Keratinocyte (primary cell): ENCODE results near the gene SH3GL3. TPM values are rescaled to one million over a fixed set of nuclear protein-coding genes. Genes with fewer than 3 reads are reported as not detected.

Experiments used
- DNase-seq: peaks from one replicate; pipeline ENCODE4 v3.0.0-alpha.2; 2011; ENCODE audit warnings: low read depth, missing footprints, low spot score
- FAIRE-seq: peaks from 2 replicates; lab custom pipeline; 2011; peaks lifted over from hg19 to GRCh38; lab: Jason Lieb, UNC
- H2AFZ ChIP-seq: 2 replicates; pipeline ENCODE4 v1.6.0; 2012; ENCODE audit warnings: low read length, control low read depth, inconsistent platforms; ENCODE audit not compliant: control insufficient read depth
- H3K27ac ChIP-seq: 2 replicates; pipeline ENCODE4 v1.5.1; 2011; ENCODE audit warnings: low read length; ENCODE audit not compliant: control insufficient read depth, insufficient read depth
- H3K27me3 ChIP-seq: 3 replicates; pipeline ENCODE4 v1.6.0; 2011; ENCODE audit warnings: low read length; ENCODE audit not compliant: control insufficient read depth, insufficient read depth; ENCODE audit errors: extremely low read depth
- H3K36me3 ChIP-seq, 2 experiments: 2 replicates in 1 of 2; 3 replicates in 1 of 2; pipeline ENCODE4 v1.5.1; 2011; ENCODE audit warnings: low read length in 2 of 2, mild to moderate bottlenecking in 1 of 2; ENCODE audit not compliant: control insufficient read depth in 2 of 2, insufficient read depth in 2 of 2; ENCODE audit errors: extremely low read depth in 1 of 2
- H3K4me1 ChIP-seq: 3 replicates; pipeline ENCODE4 v1.5.1; 2011; ENCODE audit warnings: low read length; ENCODE audit not compliant: control insufficient read depth, insufficient read depth; ENCODE audit errors: extremely low read depth
- H3K4me2 ChIP-seq: 3 replicates; pipeline ENCODE4 v1.6.0; 2011; ENCODE audit warnings: low read depth, low read length; ENCODE audit not compliant: control insufficient read depth, insufficient read depth; ENCODE audit errors: extremely low read depth
- H3K4me3 ChIP-seq, 3 experiments: fragments of 200-600 bp in 1 of 3; sonication (generic) in 1 of 3; 2 replicates in 2 of 3; 3 replicates in 1 of 3; pipeline ENCODE4 v1.5.1; 2011 to 2016; ENCODE audit warnings: low read length in 3 of 3, mild to moderate bottlenecking in 3 of 3, control low read depth in 2 of 3, inconsistent platforms in 1 of 3, low read depth in 1 of 3, mixed read lengths in 1 of 3, mixed run types in 1 of 3, moderate library complexity in 1 of 3; ENCODE audit not compliant: control insufficient read depth in 2 of 3, insufficient read depth in 2 of 3; ENCODE audit errors: extremely low read depth in 1 of 3
- H3K79me2 ChIP-seq: 2 replicates; pipeline ENCODE4 v1.6.0; 2012; ENCODE audit warnings: low read length; ENCODE audit not compliant: control insufficient read depth, insufficient read depth
- H3K9ac ChIP-seq: 3 replicates; pipeline ENCODE4 v1.6.0; 2011; ENCODE audit warnings: low read length; ENCODE audit not compliant: control insufficient read depth, insufficient read depth; ENCODE audit errors: extremely low read depth
- H3K9me1 ChIP-seq: 3 replicates; pipeline ENCODE4 v1.6.0; 2011; ENCODE audit warnings: low read length; ENCODE audit not compliant: control insufficient read depth, insufficient read depth; ENCODE audit errors: extremely low read depth
- H3K9me3 ChIP-seq: 2 replicates; pipeline ENCODE4 v1.5.1; 2012; ENCODE audit warnings: low read depth, low read length; ENCODE audit not compliant: control insufficient read depth
- H4K20me1 ChIP-seq: 3 replicates; pipeline ENCODE4 v1.6.0; 2011; ENCODE audit warnings: low read length; ENCODE audit not compliant: control insufficient read depth, insufficient read depth; ENCODE audit errors: extremely low read depth
- EZH2 ChIP-seq: IDR thresholded peaks from one replicate; pipeline ENCODE4 v1.6.1; 2012; ENCODE audit warnings: inconsistent platforms, mild to moderate bottlenecking, low read length, moderate library complexity
- dilution Hi-C: fragments of 300-500 bp; cut with MboI; formaldehyde crosslinking; loops from one replicate; pipeline ENCODE4 v1.7.0; 2020; ENCODE audit warnings: low sequenced_read_pairs; ENCODE audit not compliant: extremely low pct_ligation_motif_present
- polyA plus RNA-seq, 5 experiments: library from polyadenylated mRNA; depleted of rRNA in 3 of 5; stranded (reverse) in 3 of 5; stranded (forward) in 1 of 5; unstranded in 1 of 5; fragments of >200 nt; gene quantifications; 1 replicate in 1 of 5; 2 replicates in 3 of 5; 3 replicates in 1 of 5; pipeline versions ENCODE4 v1.2.1 to v1.2.3, GENCODE V29; 2011 to 2012; ENCODE audit warnings: missing spikeins in 2 of 5, low read depth in 1 of 5, low replicate concordance in 1 of 5
- TF ChIP-seq, protein P1 (sequence below), 3 experiments: IDR thresholded peaks in 1 of 3; conservative IDR thresholded peaks in 1 of 3; optimal IDR thresholded peaks in 1 of 3; 2 replicates in 2 of 3; 3 replicates in 1 of 3; pipeline versions ENCODE3 to v1.5.1; 2011; ENCODE audit warnings: low read length in 3 of 3, mild to moderate bottlenecking in 3 of 3, moderate library complexity in 2 of 3, control low read depth in 1 of 3, inconsistent platforms in 1 of 3; ENCODE audit not compliant: insufficient read depth in 2 of 3; ENCODE audit errors: extremely low read depth in 1 of 3

SH3GL3 gene
- polyA plus RNA-seq, 1 donor (not counting 4 experiments of a cell fraction or from before 2014, with no cell fraction given), result 0.20 TPM

DNA sequence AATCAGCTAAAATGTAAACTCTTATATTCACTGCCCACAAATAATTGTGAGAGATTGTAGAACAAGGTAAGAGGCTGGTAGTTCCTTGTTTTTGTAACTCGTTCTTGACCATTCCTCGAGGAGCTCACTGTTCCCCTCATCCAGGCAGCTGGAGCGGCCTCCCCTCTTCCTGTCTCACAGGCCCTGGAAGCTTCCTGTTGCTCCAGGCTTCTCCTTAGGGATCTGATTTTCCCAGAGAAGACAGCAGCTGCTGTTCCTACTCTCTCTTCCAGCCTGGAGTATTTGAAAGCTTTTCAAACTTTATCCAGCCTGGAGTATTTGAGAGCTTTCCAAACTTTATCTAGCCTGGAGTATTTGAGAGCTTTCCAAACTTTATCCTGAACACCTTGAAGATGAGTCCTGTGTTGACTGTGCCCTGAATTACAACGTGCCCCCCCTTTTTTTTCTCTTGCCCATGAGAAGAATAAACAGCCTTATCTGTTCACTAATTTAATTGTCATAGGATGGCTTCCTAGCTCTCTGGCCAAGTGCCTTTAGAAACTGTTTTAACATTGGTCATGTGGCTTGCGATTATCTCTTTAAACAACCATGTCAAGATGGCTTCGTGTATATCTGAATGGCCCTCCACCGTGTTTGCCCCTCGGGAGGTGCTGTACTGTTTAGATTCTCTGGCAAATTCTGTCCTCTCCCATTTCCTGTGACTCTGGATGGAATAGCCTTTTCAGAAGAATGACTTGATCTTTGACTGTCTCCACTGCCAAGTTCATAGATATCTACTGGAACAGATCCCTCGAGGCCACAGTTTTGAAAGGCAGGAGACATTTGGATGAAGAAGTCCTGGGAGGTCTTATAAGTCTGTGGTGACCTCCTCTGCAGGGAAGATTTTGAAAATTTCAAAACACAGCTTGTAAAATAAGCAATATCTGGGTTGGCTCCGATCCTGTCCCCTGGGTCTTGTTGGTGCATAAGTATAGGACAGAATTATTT lies 211.6 kb downstream of the SH3GL3 start:
- no peak overlapping the region for H3K4me2 ChIP-seq
- no peak overlapping the region for H2AFZ ChIP-seq
- TF ChIP-seq, protein P1, sequence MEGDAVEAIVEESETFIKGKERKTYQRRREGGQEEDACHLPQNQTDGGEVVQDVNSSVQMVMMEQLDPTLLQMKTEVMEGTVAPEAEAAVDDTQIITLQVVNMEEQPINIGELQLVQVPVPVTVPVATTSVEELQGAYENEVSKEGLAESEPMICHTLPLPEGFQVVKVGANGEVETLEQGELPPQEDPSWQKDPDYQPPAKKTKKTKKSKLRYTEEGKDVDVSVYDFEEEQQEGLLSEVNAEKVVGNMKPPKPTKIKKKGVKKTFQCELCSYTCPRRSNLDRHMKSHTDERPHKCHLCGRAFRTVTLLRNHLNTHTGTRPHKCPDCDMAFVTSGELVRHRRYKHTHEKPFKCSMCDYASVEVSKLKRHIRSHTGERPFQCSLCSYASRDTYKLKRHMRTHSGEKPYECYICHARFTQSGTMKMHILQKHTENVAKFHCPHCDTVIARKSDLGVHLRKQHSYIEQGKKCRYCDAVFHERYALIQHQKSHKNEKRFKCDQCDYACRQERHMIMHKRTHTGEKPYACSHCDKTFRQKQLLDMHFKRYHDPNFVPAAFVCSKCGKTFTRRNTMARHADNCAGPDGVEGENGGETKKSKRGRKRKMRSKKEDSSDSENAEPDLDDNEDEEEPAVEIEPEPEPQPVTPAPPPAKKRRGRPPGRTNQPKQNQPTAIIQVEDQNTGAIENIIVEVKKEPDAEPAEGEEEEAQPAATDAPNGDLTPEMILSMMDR (optimal IDR thresholded peaks at IDR 0.05 in 1 of 3, IDR thresholded peaks at IDR 0.05 in 1 of 3, conservative IDR thresholded peaks at IDR 0.05 in 1 of 3; ENCODE audit: extremely low read depth in 1 of 3, insufficient read depth in 2 of 3, low read length in 3 of 3), result no peak
- no peak for TF ChIP-seq EZH2
- no peaks in the 10 kb centered on the region for H3K4me1 ChIP-seq
- no peaks in the 10 kb centered on the region for H3K9me1 ChIP-seq
- dilution Hi-C loops, result no loop called here
- no peak for DNase-seq
- H4K20me1 ChIP-seq, result no peaks in the 10 kb centered on the region
- FAIRE-seq, result no peak
- peaks cover 22% of the 10 kb centered on the region for H3K27me3 ChIP-seq
- H3K36me3 ChIP-seq, result no peaks in the 10 kb centered on the region
- no peak overlapping the region for H3K9ac ChIP-seq
- H3K79me2 ChIP-seq, result no peaks in the 10 kb centered on the region
- no peak overlapping the region for H3K27ac ChIP-seq
- no peaks in the 10 kb centered on the region for H3K9me3 ChIP-seq
- no peak overlapping the region for H3K4me3 ChIP-seq

DNA sequence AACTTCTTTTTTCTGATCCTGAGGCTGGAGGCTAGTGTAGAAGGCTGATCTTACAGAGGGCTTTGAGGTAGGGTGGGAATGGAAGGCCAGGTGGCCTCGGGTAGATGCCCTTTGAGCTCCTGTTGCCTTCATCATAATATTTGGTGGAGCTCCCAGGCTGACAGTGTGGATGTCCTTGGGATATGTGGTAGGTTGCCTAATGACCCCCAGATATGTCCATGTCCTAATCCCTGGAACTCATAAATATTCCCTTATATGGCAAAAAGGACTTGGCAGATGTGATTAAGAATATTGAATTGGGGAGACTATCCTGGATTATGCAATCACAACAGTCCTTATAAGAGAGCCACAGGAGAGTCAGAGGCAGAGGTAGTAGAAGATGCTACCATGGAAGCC lies 212.3 kb downstream of the SH3GL3 start:
- no peak for FAIRE-seq
- no peak overlapping the region for H2AFZ ChIP-seq
- no peaks in the 10 kb centered on the region for H3K9me1 ChIP-seq
- no peaks in the 10 kb centered on the region for H3K36me3 ChIP-seq
- H3K27ac ChIP-seq, result no peak overlapping the region
- DNase-seq, result no peak
- H4K20me1 ChIP-seq, result no peaks in the 10 kb centered on the region
- no peaks in the 10 kb centered on the region for H3K79me2 ChIP-seq
- TF ChIP-seq EZH2, result no peak
- TF ChIP-seq, protein P1 (optimal IDR thresholded peaks at IDR 0.05 in 1 of 3, IDR thresholded peaks at IDR 0.05 in 1 of 3, conservative IDR thresholded peaks at IDR 0.05 in 1 of 3; ENCODE audit: extremely low read depth in 1 of 3, insufficient read depth in 2 of 3, low read length in 3 of 3), result no peak
- no peak overlapping the region for H3K4me2 ChIP-seq
- no peaks in the 10 kb centered on the region for H3K9me3 ChIP-seq
- H3K9ac ChIP-seq, result no peak overlapping the region
- dilution Hi-C loops, result no loop called here
- no peaks in the 10 kb centered on the region for H3K4me1 ChIP-seq
- H3K4me3 ChIP-seq, result no peak overlapping the region
- peaks cover 18% of the 10 kb centered on the region for H3K27me3 ChIP-seq
